DND-41 (cell line): ENCODE measurements around the gene ANK3.

ENCODE experiments used
- ATAC-seq: fragments of 200-7000 bp; cut with Tn5 transposase; 3 replicates; pipeline ENCODE4 v1.9.1; 2021; ENCODE audit warnings: low read depth; ENCODE audit not compliant: insufficient read depth
- DNase-seq: peaks from one replicate; pipeline ENCODE4 v3.0.0-alpha.2; 2020
- H2AFZ ChIP-seq: 2 replicates; pipeline ENCODE4 v1.6.0; 2012; ENCODE audit warnings: low read depth, low read length
- H3K27ac ChIP-seq: 2 replicates; pipeline ENCODE4 v1.5.1; 2012; ENCODE audit warnings: low read length, inconsistent platforms
- H3K27me3 ChIP-seq: fragments of 200-600 bp; sonication (generic); 2 replicates; pipeline ENCODE4 v1.6.0; 2012; ENCODE audit warnings: low read length, mild to moderate bottlenecking, inconsistent platforms; ENCODE audit not compliant: insufficient read depth, poor library complexity
- H3K36me3 ChIP-seq: 2 replicates; pipeline ENCODE4 v1.5.1; 2012; ENCODE audit warnings: low read length, inconsistent platforms; ENCODE audit not compliant: insufficient read depth
- H3K4me1 ChIP-seq: 2 replicates; pipeline ENCODE4 v1.5.1; 2012; ENCODE audit warnings: mild to moderate bottlenecking, low read length; ENCODE audit not compliant: insufficient read depth
- H3K4me2 ChIP-seq: 2 replicates; pipeline ENCODE4 v1.6.0; 2012; ENCODE audit warnings: mild to moderate bottlenecking, moderate library complexity, low read length, inconsistent platforms; ENCODE audit not compliant: insufficient read depth
- H3K4me3 ChIP-seq, 2 experiments: fragments of 200-600 bp in 1 of 2; shearing (Covaris generic) in 1 of 2; 2 replicates each; pipeline ENCODE4 v1.5.1; 2012 to 2016; ENCODE audit warnings: inconsistent platforms in 2 of 2, low read length in 2 of 2, mild to moderate bottlenecking in 2 of 2, low read depth in 1 of 2, moderate library complexity in 1 of 2
- H3K79me2 ChIP-seq: 2 replicates; pipeline ENCODE4 v1.6.0; 2012; ENCODE audit warnings: low read length, inconsistent platforms; ENCODE audit not compliant: insufficient read depth
- H3K9ac ChIP-seq: 2 replicates; pipeline ENCODE4 v1.6.0; 2012; ENCODE audit warnings: low read depth, mild to moderate bottlenecking, inconsistent platforms, low read length, moderate library complexity
- H3K9me3 ChIP-seq: 2 replicates; pipeline ENCODE4 v1.5.1; 2012; ENCODE audit warnings: low read length, moderate library complexity, mild to moderate bottlenecking, inconsistent platforms; ENCODE audit not compliant: insufficient read depth, severe bottlenecking
- H4K20me1 ChIP-seq: 2 replicates; pipeline ENCODE4 v1.6.0; 2012; ENCODE audit warnings: low read length; ENCODE audit not compliant: insufficient read depth
- EZH2 ChIP-seq: IDR thresholded peaks from 3 replicates; pipeline ENCODE4 v1.6.1; 2012; ENCODE audit warnings: borderline replicate concordance, low read depth, mild to moderate bottlenecking, moderate library complexity, low read length, inconsistent platforms; ENCODE audit not compliant: severe bottlenecking
- TF ChIP-seq, protein P1 (sequence below): IDR thresholded peaks from 2 replicates; pipeline ENCODE4 v1.5.1; 2012; ENCODE audit warnings: borderline replicate concordance, low read length, moderate library complexity, mild to moderate bottlenecking; ENCODE audit not compliant: poor library complexity, severe bottlenecking; ENCODE audit errors: extremely low read depth

Gene ANK3

DNA sequence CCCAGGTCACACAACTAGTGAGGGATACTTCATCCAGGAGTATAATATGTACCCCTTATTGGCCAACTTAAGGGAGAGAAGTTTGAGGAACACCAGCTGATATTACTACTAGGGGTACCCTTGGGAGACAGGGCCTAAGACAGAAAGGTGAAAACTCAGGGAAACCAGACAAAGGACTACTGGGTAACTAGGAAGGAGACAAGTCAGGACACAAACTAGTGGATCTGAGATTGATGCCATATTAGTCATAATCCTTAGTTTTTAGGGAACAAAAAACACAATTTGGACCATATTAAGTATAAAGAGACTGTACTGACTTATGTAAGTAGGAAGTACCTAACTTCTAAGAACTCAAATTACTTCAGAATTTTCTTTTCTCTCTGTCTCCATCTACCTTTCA lies 404.0 kb downstream of the ANK3 start:
- no peaks in the 10 kb centered on the region for H3K9me3 ChIP-seq
- no peak for ATAC-seq
- H2AFZ ChIP-seq: no peak overlapping the region
- TF ChIP-seq, protein P1, sequence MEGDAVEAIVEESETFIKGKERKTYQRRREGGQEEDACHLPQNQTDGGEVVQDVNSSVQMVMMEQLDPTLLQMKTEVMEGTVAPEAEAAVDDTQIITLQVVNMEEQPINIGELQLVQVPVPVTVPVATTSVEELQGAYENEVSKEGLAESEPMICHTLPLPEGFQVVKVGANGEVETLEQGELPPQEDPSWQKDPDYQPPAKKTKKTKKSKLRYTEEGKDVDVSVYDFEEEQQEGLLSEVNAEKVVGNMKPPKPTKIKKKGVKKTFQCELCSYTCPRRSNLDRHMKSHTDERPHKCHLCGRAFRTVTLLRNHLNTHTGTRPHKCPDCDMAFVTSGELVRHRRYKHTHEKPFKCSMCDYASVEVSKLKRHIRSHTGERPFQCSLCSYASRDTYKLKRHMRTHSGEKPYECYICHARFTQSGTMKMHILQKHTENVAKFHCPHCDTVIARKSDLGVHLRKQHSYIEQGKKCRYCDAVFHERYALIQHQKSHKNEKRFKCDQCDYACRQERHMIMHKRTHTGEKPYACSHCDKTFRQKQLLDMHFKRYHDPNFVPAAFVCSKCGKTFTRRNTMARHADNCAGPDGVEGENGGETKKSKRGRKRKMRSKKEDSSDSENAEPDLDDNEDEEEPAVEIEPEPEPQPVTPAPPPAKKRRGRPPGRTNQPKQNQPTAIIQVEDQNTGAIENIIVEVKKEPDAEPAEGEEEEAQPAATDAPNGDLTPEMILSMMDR: no peak
- TF ChIP-seq EZH2: no peak
- no peaks in the 10 kb centered on the region for H3K4me1 ChIP-seq
- no peaks in the 10 kb centered on the region for H3K79me2 ChIP-seq
- no peak for DNase-seq
- no peaks in the 10 kb centered on the region for H4K20me1 ChIP-seq
- H3K4me3 ChIP-seq: no peak overlapping the region
- H3K36me3 ChIP-seq: no peaks in the 10 kb centered on the region
- H3K9ac ChIP-seq: no peak overlapping the region
- H3K27ac ChIP-seq: no peak overlapping the region
- H3K4me2 ChIP-seq: no peak overlapping the region
- no peaks in the 10 kb centered on the region for H3K27me3 ChIP-seq

DNA sequence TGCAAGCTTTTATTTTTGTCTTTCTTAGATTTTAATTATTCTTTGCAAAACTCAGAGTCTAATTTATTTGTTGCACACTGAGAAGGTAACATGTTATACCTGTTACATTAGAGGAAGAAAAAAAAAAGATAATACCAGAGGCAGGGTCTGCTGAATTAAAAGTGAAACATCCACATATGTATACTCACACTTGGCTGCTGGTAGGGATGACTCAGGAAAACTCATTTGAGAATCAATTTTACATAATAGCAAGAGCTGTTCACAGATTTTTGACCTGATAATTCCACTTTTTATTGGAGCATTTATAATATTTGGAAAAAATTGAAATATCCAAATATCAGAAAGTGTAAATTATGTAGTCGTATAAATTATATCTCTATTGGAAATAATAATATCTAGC lies 405.3 kb downstream of the ANK3 start:
- Histone ChIP-seq H3K27me3 (no peaks in the 10 kb centered on the region), H4K20me1 (no peaks in the 10 kb centered on the region), H3K36me3 (no peaks in the 10 kb centered on the region), H3K27ac (no peak overlapping the region), H3K79me2 (no peaks in the 10 kb centered on the region), H3K4me1 (no peaks in the 10 kb centered on the region), H3K4me3 (no peak overlapping the region), H2AFZ (no peak overlapping the region), H3K9me3 (no peaks in the 10 kb centered on the region), H3K9ac (no peak overlapping the region), H3K4me2 (no peak overlapping the region)
- TF ChIP-seq, protein P1: no peak
- no peak for TF ChIP-seq EZH2
- no peak for DNase-seq
- ATAC-seq: no peak

DNA sequence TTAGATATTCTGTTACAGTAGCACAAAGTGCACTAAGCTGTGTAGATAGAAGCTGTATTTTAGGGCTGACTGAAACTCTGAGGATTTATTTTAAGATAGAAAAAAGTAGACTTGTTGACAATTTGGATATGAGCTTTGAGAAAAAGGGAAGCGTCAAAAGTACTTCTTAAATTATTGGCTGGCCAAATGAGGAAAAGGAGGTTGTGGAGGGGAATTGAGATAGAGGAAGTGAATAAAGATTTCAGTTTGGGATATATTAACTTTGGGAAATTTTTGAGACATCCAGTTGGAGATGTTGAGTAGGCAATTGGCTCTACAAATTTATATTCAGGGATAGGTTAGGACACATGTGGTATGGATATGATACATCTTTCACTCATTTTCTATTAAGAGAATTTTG lies 409.3 kb downstream of the ANK3 start:
- Histone ChIP-seq H3K27ac (no peak overlapping the region), H3K79me2 (no peaks in the 10 kb centered on the region), H3K36me3 (no peaks in the 10 kb centered on the region), H3K9me3 (no peaks in the 10 kb centered on the region), H3K4me3 (no peak overlapping the region), H3K4me1 (no peaks in the 10 kb centered on the region), H3K27me3 (no peaks in the 10 kb centered on the region), H2AFZ (no peak overlapping the region), H4K20me1 (no peaks in the 10 kb centered on the region), H3K4me2 (no peak overlapping the region), H3K9ac (no peak overlapping the region)
- DNase-seq (no peak), ATAC-seq (no peak)
- no peak for TF ChIP-seq EZH2
- TF ChIP-seq, protein P1: no peak

DNA sequence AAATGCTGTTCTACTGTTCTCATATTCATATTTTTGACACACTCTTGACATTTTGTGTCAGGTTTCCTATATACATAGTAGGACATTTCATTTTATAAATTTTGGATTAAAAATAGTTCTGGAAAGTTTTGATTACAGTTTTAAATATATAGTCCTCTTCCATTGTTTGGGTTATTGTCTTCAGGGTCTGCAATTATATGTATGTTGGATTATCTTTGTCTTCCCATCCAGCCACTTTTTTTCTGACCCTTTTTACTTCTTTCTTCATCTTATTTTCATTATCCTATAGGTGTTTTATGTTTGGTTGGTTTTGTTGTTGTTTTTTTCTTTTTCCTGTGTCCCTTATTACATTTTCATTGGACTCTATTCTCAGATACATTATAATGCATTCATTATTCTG lies 412.2 kb downstream of the ANK3 start:
- H3K9ac ChIP-seq: no peak overlapping the region
- H3K4me2 ChIP-seq: no peak overlapping the region
- H3K36me3 ChIP-seq: no peaks in the 10 kb centered on the region
- no peak for ATAC-seq
- no peak overlapping the region for H2AFZ ChIP-seq
- no peak for DNase-seq
- TF ChIP-seq, protein P1: no peak
- no peak for TF ChIP-seq EZH2
- H3K4me3 ChIP-seq: no peak overlapping the region
- no peaks in the 10 kb centered on the region for H3K4me1 ChIP-seq
- no peak overlapping the region for H3K27ac ChIP-seq
- H3K27me3 ChIP-seq: no peaks in the 10 kb centered on the region
- H4K20me1 ChIP-seq: no peaks in the 10 kb centered on the region
- H3K79me2 ChIP-seq: no peaks in the 10 kb centered on the region
- H3K9me3 ChIP-seq: no peaks in the 10 kb centered on the region
